22Rv1 (cell line): ENCODE measurements around the gene RAMP3.
A peak's percentile ranks its signal among the peaks of the same experiment; 100 is the strongest.
"Not testable (repeated sequence)": the region's sequence is repeated elsewhere in the genome, so short reads cannot be mapped to it uniquely, and the experiment has no call there.

ENCODE experiments used
- H3K27ac ChIP-seq: fragments of 450-650 bp; 2 replicates; pipeline ENCODE4 v1.5.1; 2017
- CTCF ChIP-seq: fragments of 450-650 bp; IDR thresholded peaks from 2 replicates; pipeline ENCODE4 v1.5.1; 2017; ENCODE audit warnings: mild to moderate bottlenecking
- ZFX ChIP-seq: fragments of 450-650 bp; IDR thresholded peaks from 2 replicates; pipeline ENCODE4 v1.6.1; 2017; ENCODE audit warnings: antibody characterized with exemption, borderline replicate concordance

Gene RAMP3

GRCh38 chr7:45151131-45151684 lies 6.4 kb upstream of the RAMP3 start:
- no peak overlapping the region for H3K27ac ChIP-seq
- TF ChIP-seq ZFX (no peak), CTCF (no peak)

- TF ChIP-seq ZFX, result no peak
- TF ChIP-seq CTCF, result no peak
- H3K27ac ChIP-seq, result no peak overlapping the region
Measured at GRCh38 chr7:45151967-45152366, 5.6 kb upstream of the RAMP3 start.

- H3K27ac ChIP-seq, result no peak overlapping the region
- TF ChIP-seq CTCF, result peak; percentile 6; the same call in 1 of the 2 replicates
- TF ChIP-seq ZFX, result no peak
Measured at GRCh38 chr7:45153233-45153632, 4.4 kb upstream of the RAMP3 start.

GRCh38 chr7:45153861-45154260 lies 3.7 kb upstream of the RAMP3 start:
- H3K27ac ChIP-seq, result not testable (repeated sequence)

- H3K27ac ChIP-seq, result no peak overlapping the region
- TF ChIP-seq ZFX (no peak), CTCF (no peak)
Measured at GRCh38 chr7:45155357-45155900, 2.2 kb upstream of the RAMP3 start.

- TF ChIP-seq ZFX, result no peak
- H3K27ac ChIP-seq, result no peak overlapping the region
Measured at GRCh38 chr7:45155941-45156340, 1.6 kb upstream of the RAMP3 start.

GRCh38 chr7:45156516-45157272 lies 897 bp upstream of the RAMP3 start:
- H3K27ac ChIP-seq, result no peak overlapping the region
- TF ChIP-seq ZFX, result no peak
- TF ChIP-seq CTCF, result no peak

- TF ChIP-seq CTCF (no peak), ZFX (no peak)
- no peak overlapping the region for H3K27ac ChIP-seq
Measured at GRCh38 chr7:45157286-45157652, 322 bp upstream of the RAMP3 start.
